ENCODE measurements around the gene FOXN3. TPM values are rescaled to one million over a fixed set of nuclear protein-coding genes. Genes with fewer than 3 reads are reported as not detected.

Gene FOXN3
- 10 to 100 TPM; 41.5 to 74.2 (median 55.8) TPM for total RNA-seq
- long read RNA-seq, partial matches to known transcripts: 2 of 10 reads
- long read RNA-seq, other reads (novel, unspliced or antisense): 8 of 10 reads

- Histone ChIP-seq H3K36me3 (peaks cover 0 to 1% (median 0%) of the 10 kb centered on the region in 4 donors), H3K4me3 (peak within 1 kb of the TSS; percentile 67 to 80 (median 71)), H3K4me1 (peaks cover 0 to 24% (median 4%) of the 10 kb centered on the region in 4 donors), H3K27me3 (no peaks in the 10 kb centered on the region), H3K27ac (peak within 1 kb of the TSS; percentile 92 to 97 (median 93)), H3K9me3 (no peaks in the 10 kb centered on the region)
- peak; percentile 93 to 95 (median 95) for DNase-seq
- WGBS (ENCODE audit: insufficient coverage, low coverage, low lambda C conversion rate, missing lambda C conversion rate): 0% methylated on average over 18 of the region's 54 CpGs
- ATAC-seq: peak; percentile 68 to 76 (median 70)
- intact Hi-C loops (cut with DNase I): loop anchor here in 1 of 2 donors (10.0 kb wide), 1 partner anchor 348 kb away; no protein-coding TSS in a partner anchor
- TF ChIP-seq POLR2A (IDR thresholded peaks at IDR 0.05) (peak; percentile 65), CTCF (IDR thresholded peaks at IDR 0.05) (no peak)
Observed at GRCh38 chr14:89417091-89417464, at the start of gene FOXN3. Gene FOXN3 (minus strand): TSS chr14:89417233. CDS start chr14:89412476, 4,757 bp downstream.

- Histone ChIP-seq H3K4me1 (peaks cover 0 to 6% (median 0%) of the 10 kb centered on the region in 4 donors), H3K9me3 (no peaks in the 10 kb centered on the region), H3K27me3 (no peaks in the 10 kb centered on the region), H3K36me3 (no peaks in the 10 kb centered on the region), H3K4me3 (no peak overlapping the region), H3K27ac (no peak overlapping the region)
- WGBS (ENCODE audit: insufficient coverage, low coverage, low lambda C conversion rate, missing lambda C conversion rate): 79% methylated on average over 5 of the region's 5 CpGs
- no peak for DNase-seq
- intact Hi-C loops (cut with DNase I): no loop called here
- ATAC-seq: peak; percentile 33 to 64 (median 54)
- TF ChIP-seq CTCF (IDR thresholded peaks at IDR 0.05) (no peak), POLR2A (IDR thresholded peaks at IDR 0.05) (no peak)
Observed at GRCh38 chr14:89466484-89466883, 49.5 kb upstream of the FOXN3 start.

- WGBS (ENCODE audit: insufficient coverage, low coverage, low lambda C conversion rate, missing lambda C conversion rate): 59% methylated on average over 5 of the region's 5 CpGs
- no peak overlapping the region for H3K4me3 ChIP-seq
- no peak for DNase-seq
- H3K27ac ChIP-seq: no peak overlapping the region
- H3K27me3 ChIP-seq: no peaks in the 10 kb centered on the region
- ATAC-seq: no peak
- peaks cover 0 to 5% (median 0%) of the 10 kb centered on the region in 4 donors for H3K4me1 ChIP-seq
- TF ChIP-seq CTCF (IDR thresholded peaks at IDR 0.05) (no peak), POLR2A (IDR thresholded peaks at IDR 0.05) (no peak)
- H3K36me3 ChIP-seq: no peaks in the 10 kb centered on the region
- intact Hi-C loops (cut with DNase I): no loop called here
- H3K9me3 ChIP-seq: no peaks in the 10 kb centered on the region
Observed at GRCh38 chr14:89465876-89466275, 48.8 kb upstream of the FOXN3 start.

GRCh38 chr14:89461256-89461655 is 44.2 kb upstream of the FOXN3 start:
- Histone ChIP-seq H3K4me3 (no peak overlapping the region), H3K4me1 (peaks cover 0 to 26% (median 12%) of the 10 kb centered on the region in 4 donors), H3K36me3 (no peaks in the 10 kb centered on the region), H3K27me3 (no peaks in the 10 kb centered on the region), H3K9me3 (no peaks in the 10 kb centered on the region), H3K27ac (no peak overlapping the region)
- WGBS (ENCODE audit: insufficient coverage, low coverage, low lambda C conversion rate, missing lambda C conversion rate): 93% methylated on average over 3 of the region's 3 CpGs
- DNase-seq (no peak), ATAC-seq (no peak)
- TF ChIP-seq CTCF (IDR thresholded peaks at IDR 0.05) (no peak), POLR2A (IDR thresholded peaks at IDR 0.05) (no peak)
- intact Hi-C loops (cut with DNase I): no loop called here
